NB4 (cell line): ENCODE results near the gene DGKB.

Source experiments
- MAX ChIP-seq: IDR thresholded peaks from 2 replicates; pipeline ENCODE4 v1.6.1; 2011; ENCODE audit warnings: low read depth, low read length
- POLR2A ChIP-seq: IDR thresholded peaks from 2 replicates; pipeline ENCODE4 v1.6.1; 2011; ENCODE audit warnings: mild to moderate bottlenecking; ENCODE audit not compliant: insufficient read length; ENCODE audit errors: extremely low read depth
- TF ChIP-seq, protein P1 (sequence below): IDR thresholded peaks from one replicate; pipeline ENCODE4 v1.5.1; 2012; ENCODE audit warnings: low read depth, low read length

- TF ChIP-seq, protein P1, sequence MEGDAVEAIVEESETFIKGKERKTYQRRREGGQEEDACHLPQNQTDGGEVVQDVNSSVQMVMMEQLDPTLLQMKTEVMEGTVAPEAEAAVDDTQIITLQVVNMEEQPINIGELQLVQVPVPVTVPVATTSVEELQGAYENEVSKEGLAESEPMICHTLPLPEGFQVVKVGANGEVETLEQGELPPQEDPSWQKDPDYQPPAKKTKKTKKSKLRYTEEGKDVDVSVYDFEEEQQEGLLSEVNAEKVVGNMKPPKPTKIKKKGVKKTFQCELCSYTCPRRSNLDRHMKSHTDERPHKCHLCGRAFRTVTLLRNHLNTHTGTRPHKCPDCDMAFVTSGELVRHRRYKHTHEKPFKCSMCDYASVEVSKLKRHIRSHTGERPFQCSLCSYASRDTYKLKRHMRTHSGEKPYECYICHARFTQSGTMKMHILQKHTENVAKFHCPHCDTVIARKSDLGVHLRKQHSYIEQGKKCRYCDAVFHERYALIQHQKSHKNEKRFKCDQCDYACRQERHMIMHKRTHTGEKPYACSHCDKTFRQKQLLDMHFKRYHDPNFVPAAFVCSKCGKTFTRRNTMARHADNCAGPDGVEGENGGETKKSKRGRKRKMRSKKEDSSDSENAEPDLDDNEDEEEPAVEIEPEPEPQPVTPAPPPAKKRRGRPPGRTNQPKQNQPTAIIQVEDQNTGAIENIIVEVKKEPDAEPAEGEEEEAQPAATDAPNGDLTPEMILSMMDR = no peak
- TF ChIP-seq POLR2A (no peak), MAX (no peak)
Observed at GRCh38 chr7:14740606-14741005, 161.9 kb downstream of the DGKB start.
